Panc1 (cell line): Measurements from ENCODE around the gene DCC.

ENCODE experiments used
- CTCF ChIP-seq: fragments of 450-650 bp; IDR thresholded peaks from 2 replicates; pipeline ENCODE4 v1.5.1; 2017; ENCODE audit warnings: mild to moderate bottlenecking
- POLR2AphosphoS5 ChIP-seq: IDR thresholded peaks from 2 replicates; pipeline ENCODE4 v1.6.1; 2012; ENCODE audit warnings: mild to moderate bottlenecking, low read depth, low read length, moderate library complexity
- SIN3A ChIP-seq: IDR thresholded peaks from 2 replicates; pipeline ENCODE4 v1.6.1; 2012; ENCODE audit warnings: low read depth, mild to moderate bottlenecking, low read length, moderate library complexity, borderline replicate concordance; ENCODE audit not compliant: insufficient read depth
- TCF7L2 ChIP-seq: IDR thresholded peaks from 2 replicates; pipeline ENCODE4 v1.6.1; 2011; ENCODE audit warnings: mild to moderate bottlenecking, low read depth, low read length, inconsistent platforms
- TF ChIP-seq, protein P1 (sequence below), 2 experiments: IDR thresholded peaks; 2 replicates each; pipeline ENCODE4 v1.6.1; 2011 to 2012; ENCODE audit warnings: low read depth in 2 of 2, control low read depth in 1 of 2, low read length in 1 of 2, mild to moderate bottlenecking in 1 of 2, moderate library complexity in 1 of 2; ENCODE audit not compliant: insufficient read depth in 1 of 2

- TF ChIP-seq POLR2AphosphoS5 (no peak), CTCF (no peak), SIN3A (no peak), TCF7L2 (no peak)
- TF ChIP-seq, protein P1, sequence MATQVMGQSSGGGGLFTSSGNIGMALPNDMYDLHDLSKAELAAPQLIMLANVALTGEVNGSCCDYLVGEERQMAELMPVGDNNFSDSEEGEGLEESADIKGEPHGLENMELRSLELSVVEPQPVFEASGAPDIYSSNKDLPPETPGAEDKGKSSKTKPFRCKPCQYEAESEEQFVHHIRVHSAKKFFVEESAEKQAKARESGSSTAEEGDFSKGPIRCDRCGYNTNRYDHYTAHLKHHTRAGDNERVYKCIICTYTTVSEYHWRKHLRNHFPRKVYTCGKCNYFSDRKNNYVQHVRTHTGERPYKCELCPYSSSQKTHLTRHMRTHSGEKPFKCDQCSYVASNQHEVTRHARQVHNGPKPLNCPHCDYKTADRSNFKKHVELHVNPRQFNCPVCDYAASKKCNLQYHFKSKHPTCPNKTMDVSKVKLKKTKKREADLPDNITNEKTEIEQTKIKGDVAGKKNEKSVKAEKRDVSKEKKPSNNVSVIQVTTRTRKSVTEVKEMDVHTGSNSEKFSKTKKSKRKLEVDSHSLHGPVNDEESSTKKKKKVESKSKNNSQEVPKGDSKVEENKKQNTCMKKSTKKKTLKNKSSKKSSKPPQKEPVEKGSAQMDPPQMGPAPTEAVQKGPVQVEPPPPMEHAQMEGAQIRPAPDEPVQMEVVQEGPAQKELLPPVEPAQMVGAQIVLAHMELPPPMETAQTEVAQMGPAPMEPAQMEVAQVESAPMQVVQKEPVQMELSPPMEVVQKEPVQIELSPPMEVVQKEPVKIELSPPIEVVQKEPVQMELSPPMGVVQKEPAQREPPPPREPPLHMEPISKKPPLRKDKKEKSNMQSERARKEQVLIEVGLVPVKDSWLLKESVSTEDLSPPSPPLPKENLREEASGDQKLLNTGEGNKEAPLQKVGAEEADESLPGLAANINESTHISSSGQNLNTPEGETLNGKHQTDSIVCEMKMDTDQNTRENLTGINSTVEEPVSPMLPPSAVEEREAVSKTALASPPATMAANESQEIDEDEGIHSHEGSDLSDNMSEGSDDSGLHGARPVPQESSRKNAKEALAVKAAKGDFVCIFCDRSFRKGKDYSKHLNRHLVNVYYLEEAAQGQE (IDR thresholded peaks at IDR 0.05; ENCODE audit: insufficient read depth in 1 of 2, low read depth in 2 of 2, low read length in 1 of 2) = no peak
Measured at GRCh38 chr18:52408800-52409302, 68.9 kb downstream of the DCC start.
